ENCODE results near the gene DNAH17.

GRCh38 chr17:78376161-78376560, 201.0 kb downstream of the DNAH17 start:
- TF ChIP-seq POLR2A (IDR thresholded peaks at IDR 0.05): no peak
- TF ChIP-seq CTCF (IDR thresholded peaks at IDR 0.05): no peak
- TF ChIP-seq POLR2AphosphoS5 (IDR thresholded peaks at IDR 0.05; ENCODE audit: insufficient read depth in 1 of 2, low read depth in 1 of 2): no peak

Measured in vagina (tissue), 2 donors.